ENCODE data around the gene SSTR5.

GRCh38 chr16:1081734-1082265, 9.3 kb downstream of the SSTR5 start:
- no peak for TF ChIP-seq CTCF (IDR thresholded peaks at IDR 0.05; ENCODE audit: low read length)
- TF ChIP-seq EZH2 (optimal IDR thresholded peaks at IDR 0.05; ENCODE audit: low read depth, low read length) = no peak
